GM23338 (cell line): ENCODE measurements around the gene ARCN1. TPM values are rescaled to one million over a fixed set of nuclear protein-coding genes. Genes with fewer than 3 reads are reported as not detected.

Source experiments
- ATAC-seq: fragments of 200-7000 bp; cut with Tn5 transposase; 3 replicates; pipeline ENCODE4 v1.9.1; 2020
- DNase-seq: peaks from one replicate; pipeline ENCODE4 v3.0.0-alpha.2; 2015; ENCODE audit warnings: low spot score
- H2AFZ ChIP-seq: fragments of 200-600 bp; sonication (generic); 2 replicates; pipeline ENCODE4 v1.8.0; 2016; ENCODE audit warnings: antibody characterized with exemption, mild to moderate bottlenecking, moderate library complexity
- H3F3A ChIP-seq: fragments of 200-600 bp; sonication (generic); replicated peaks from 2 replicates; pipeline ENCODE4 v1.8.0; 2017; ENCODE audit warnings: antibody characterized with exemption, mixed run types, low read depth
- H3K27ac ChIP-seq: fragments of 200-600 bp; sonication (generic); 2 replicates; pipeline ENCODE4 v1.6.1; 2016; ENCODE audit warnings: low read depth
- H3K27me3 ChIP-seq: fragments of 200-600 bp; sonication (generic); 2 replicates; pipeline ENCODE4 v1.8.0; 2016; ENCODE audit warnings: mild to moderate bottlenecking, mixed run types, moderate library complexity; ENCODE audit not compliant: insufficient read depth
- H3K36me3 ChIP-seq: fragments of 200-600 bp; sonication (generic); 2 replicates; pipeline ENCODE4 v1.8.0; 2016; ENCODE audit warnings: mild to moderate bottlenecking; ENCODE audit not compliant: insufficient read depth
- H3K4me1 ChIP-seq: fragments of 200-600 bp; sonication (generic); 2 replicates; pipeline ENCODE4 v1.8.0; 2016; ENCODE audit warnings: mild to moderate bottlenecking, moderate library complexity; ENCODE audit not compliant: insufficient read depth
- H3K4me2 ChIP-seq: fragments of 200-600 bp; sonication (generic); 2 replicates; pipeline ENCODE4 v1.7.1; 2017; ENCODE audit warnings: mixed run types
- H3K4me3 ChIP-seq: fragments of 200-600 bp; sonication (generic); 2 replicates; pipeline ENCODE4 v1.6.1; 2016; ENCODE audit warnings: mixed run types
- H3K79me2 ChIP-seq: fragments of 200-600 bp; sonication (generic); replicated peaks from 2 replicates; pipeline ENCODE4 v1.8.0; 2017; ENCODE audit warnings: mild to moderate bottlenecking; ENCODE audit not compliant: insufficient read depth
- H3K9me2 ChIP-seq: fragments of 200-600 bp; sonication (generic); 2 replicates; pipeline ENCODE4 v1.8.0; 2017; ENCODE audit not compliant: insufficient read depth
- H4K20me1 ChIP-seq: fragments of 200-600 bp; sonication (generic); replicated peaks from 2 replicates; pipeline ENCODE4 v1.8.0; 2017; ENCODE audit warnings: mild to moderate bottlenecking; ENCODE audit not compliant: insufficient read depth
- H3K27ac Mint-ChIP-seq: 2 replicates; pipeline ENCODE4 v1.8.0; 2020; ENCODE audit warnings: inconsistent platforms, mild to moderate bottlenecking, moderate library complexity, mixed read lengths
- H3K27me3 Mint-ChIP-seq: 3 replicates; pipeline ENCODE4 v1.8.0; 2022; ENCODE audit warnings: low read depth, mild to moderate bottlenecking, moderate library complexity, mixed read lengths, inconsistent platforms; ENCODE audit not compliant: insufficient read depth, poor library complexity
- H3K36me3 Mint-ChIP-seq: 3 replicates; pipeline ENCODE4 v1.8.0; 2021; ENCODE audit warnings: low read depth, mild to moderate bottlenecking, inconsistent platforms, moderate library complexity, mixed read lengths
- H3K4me1 Mint-ChIP-seq: 3 replicates; pipeline ENCODE4 v1.8.0; 2020; ENCODE audit warnings: mild to moderate bottlenecking, inconsistent platforms, mixed read lengths
- H3K4me3 Mint-ChIP-seq: 3 replicates; pipeline ENCODE4 v1.8.0; 2021; ENCODE audit warnings: moderate library complexity, mild to moderate bottlenecking, inconsistent platforms, mixed read lengths
- H3K9me3 Mint-ChIP-seq: 3 replicates; pipeline ENCODE4 v1.8.0; 2020; ENCODE audit warnings: moderate library complexity, mild to moderate bottlenecking, inconsistent platforms, mixed read lengths
- CTCF ChIP-seq, 2 experiments: fragments of 200-600 bp in 1 of 2; sonication (generic) in 1 of 2; conservative IDR thresholded peaks; 2 replicates each; pipeline versions ENCODE4 v1.5.1 to v1.6.1; 2016 to 2017; ENCODE audit warnings: antibody characterized with exemption in 2 of 2, low read depth in 2 of 2, mild to moderate bottlenecking in 2 of 2, moderate library complexity in 1 of 2
- EZH2 ChIP-seq: fragments of 200-600 bp; sonication (generic); IDR thresholded peaks from one replicate; pipeline ENCODE4 v1.8.0; 2017; ENCODE audit warnings: antibody characterized with exemption, mild to moderate bottlenecking, low read depth; ENCODE audit not compliant: unreplicated experiment
- JUNB ChIP-seq: IDR thresholded peaks from one replicate; pipeline ENCODE4 v1.6.1; 2016; ENCODE audit warnings: antibody characterized with exemption; ENCODE audit not compliant: unreplicated experiment
- NANOG ChIP-seq: IDR thresholded peaks from 2 replicates; pipeline ENCODE4 v1.6.1; 2016; ENCODE audit warnings: antibody characterized with exemption, borderline replicate concordance
- POLR2AphosphoS5 ChIP-seq: IDR thresholded peaks from 2 replicates; pipeline ENCODE4 v1.6.1; 2016; ENCODE audit warnings: antibody characterized with exemption, low read depth
- REST ChIP-seq: IDR thresholded peaks from one replicate; pipeline ENCODE4 v1.6.1; 2018; ENCODE audit warnings: antibody characterized with exemption; ENCODE audit not compliant: unreplicated experiment
- ZNF462 ChIP-seq: fragments of 250-450 bp; sonication (Bioruptor Pico); IDR thresholded peaks from 2 replicates; pipeline ENCODE4 v1.5.0; 2020; ENCODE audit warnings: mild to moderate bottlenecking, moderate library complexity
- polyA plus RNA-seq: library from polyadenylated mRNA; unstranded; fragments of >200 nt; fragmentation: Nextera tagmentation; extraction: Ambion mirVana; gene quantifications from 2 replicates; pipeline ENCODE4 v1.2.1, GENCODE V29; 2016
- total RNA-seq: library from RNA; depleted of rRNA; stranded (reverse); fragments of >200 nt; shearing (Covaris generic); gene quantifications from 2 replicates; pipeline ENCODE4 v1.2.3, GENCODE V29; 2014

The ARCN1 gene
- total and polyA plus RNA-seq, 2 experiments from 2014 or later: 79.9 to 106 TPM

GRCh38 chr11:118612378-118612777, 40.2 kb downstream of the ARCN1 start:
- Mint-ChIP-seq H3K4me3 (no peak overlapping the region; the same call in 2 of the 3 replicates), H3K4me1 (peaks cover 61% of the 10 kb centered on the region), H3K36me3 (peaks cover 4% of the 10 kb centered on the region; the same call in 1 of the 3 replicates), H3K27me3 (peaks cover 47% of the 10 kb centered on the region), H3K9me3 (peaks cover 3% of the 10 kb centered on the region; the same call in 2 of the 3 replicates), H3K27ac (no peak overlapping the region)
- no peak overlapping the region; the same call in 1 of the 2 replicates for H3K27ac ChIP-seq
- H3K4me3 ChIP-seq: no peak overlapping the region
- H3K27me3 ChIP-seq: peaks cover 46% of the 10 kb centered on the region
- H3K4me2 ChIP-seq: 0 out of 2 replicates have a peak overlapping the region, but pooled peaks have one; percentile 33
- no peak for ATAC-seq
- H2AFZ ChIP-seq: peak overlapping the region; percentile 14; the same call in 1 of the 2 replicates
- H3K4me1 ChIP-seq: peaks cover 51% of the 10 kb centered on the region
- no peaks in the 10 kb centered on the region for H3K79me2 ChIP-seq
- no peaks in the 10 kb centered on the region for H3K36me3 ChIP-seq
- no peaks in the 10 kb centered on the region for H3K9me2 ChIP-seq
- H3F3A ChIP-seq: peaks cover 10% of the 10 kb centered on the region
- peak; percentile 62 for DNase-seq
- TF ChIP-seq NANOG (no peak), EZH2 (no peak), JUNB (no peak), POLR2AphosphoS5 (no peak), CTCF (conservative IDR thresholded peaks at IDR 0.05; ENCODE audit: low read depth in 2 of 2) (no peak), REST (no peak), ZNF462 (CRISPR knock-in tag) (no peak)
- H4K20me1 ChIP-seq: no peaks in the 10 kb centered on the region
